GM19372 (cell line): ENCODE data around the gene HOXD4.

Experiments
- ATAC-seq: cut with Tn5 transposase; IDR thresholded peaks from one replicate; pipeline ENCODE4 v1.9.1; 2021; ENCODE audit warnings: mild to moderate bottlenecking, low read depth, moderate library complexity; ENCODE audit not compliant: unreplicated experiment

Gene HOXD4

GRCh38 chr2:176126929-176127773 is 24.2 kb upstream of the HOXD4 start:
- no peak for ATAC-seq

DNA sequence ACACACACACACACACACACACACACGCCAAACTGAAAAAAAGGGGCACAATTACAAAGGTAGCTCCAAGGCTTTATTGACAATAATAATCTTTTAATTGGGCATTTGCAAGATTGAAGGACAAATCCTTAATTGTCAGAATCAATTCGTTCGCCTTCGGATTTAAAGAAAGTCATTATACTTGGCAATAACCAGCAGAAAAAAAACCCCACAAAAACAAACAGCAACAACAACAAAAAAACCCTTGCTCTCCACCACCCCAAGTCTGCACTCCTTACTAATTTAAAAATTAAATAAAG is 23.6 kb upstream of the HOXD4 start:
- no peak for ATAC-seq

- ATAC-seq: no peak
Observed at GRCh38 chr2:176128172-176128981, 23.0 kb upstream of the HOXD4 start.

GRCh38 chr2:176128982-176129796 is 22.2 kb upstream of the HOXD4 start, which contains the start of gene HOXD8:
HOXD8 (plus strand) TSS chr2:176129705; CDS start chr2:176130367, 662 bp downstream.
- ATAC-seq: no peak

GRCh38 chr2:176129813-176130146 is 21.6 kb upstream of the HOXD4 start:
- no peak for ATAC-seq

DNA sequence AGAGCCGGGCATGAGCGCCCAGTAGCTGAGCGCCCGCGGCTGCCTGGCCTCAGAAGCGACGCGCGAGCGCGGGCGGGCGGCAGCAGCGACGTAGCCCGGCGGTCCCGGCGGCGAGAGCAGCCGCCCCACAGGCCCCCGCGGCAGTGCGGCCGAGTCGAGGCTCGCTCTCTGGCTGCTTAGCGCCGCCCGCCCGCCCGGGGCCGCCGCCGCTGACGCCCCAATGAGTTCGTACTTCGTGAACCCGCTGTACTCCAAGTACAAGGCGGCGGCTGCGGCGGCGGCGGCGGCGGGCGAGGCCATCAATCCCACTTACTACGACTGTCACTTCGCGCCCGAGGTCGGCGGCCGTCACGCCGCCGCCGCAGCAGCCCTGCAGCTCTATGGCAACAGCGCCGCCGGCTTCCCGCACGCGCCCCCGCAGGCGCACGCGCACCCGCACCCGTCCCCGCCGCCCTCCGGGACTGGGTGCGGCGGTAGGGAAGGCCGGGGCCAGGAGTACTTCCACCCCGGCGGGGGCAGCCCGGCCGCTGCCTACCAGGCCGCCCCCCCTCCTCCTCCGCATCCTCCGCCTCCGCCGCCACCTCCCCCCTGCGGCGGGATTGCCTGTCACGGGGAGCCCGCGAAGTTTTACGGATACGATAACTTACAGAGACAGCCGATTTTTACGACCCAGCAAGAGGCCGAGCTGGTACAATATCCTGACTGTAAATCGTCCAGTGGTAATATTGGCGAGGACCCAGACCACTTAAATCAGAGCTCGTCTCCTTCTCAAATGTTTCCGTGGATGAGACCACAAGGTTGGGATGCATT is 21.0 kb upstream of the HOXD4 start:
- ATAC-seq: no peak

DNA sequence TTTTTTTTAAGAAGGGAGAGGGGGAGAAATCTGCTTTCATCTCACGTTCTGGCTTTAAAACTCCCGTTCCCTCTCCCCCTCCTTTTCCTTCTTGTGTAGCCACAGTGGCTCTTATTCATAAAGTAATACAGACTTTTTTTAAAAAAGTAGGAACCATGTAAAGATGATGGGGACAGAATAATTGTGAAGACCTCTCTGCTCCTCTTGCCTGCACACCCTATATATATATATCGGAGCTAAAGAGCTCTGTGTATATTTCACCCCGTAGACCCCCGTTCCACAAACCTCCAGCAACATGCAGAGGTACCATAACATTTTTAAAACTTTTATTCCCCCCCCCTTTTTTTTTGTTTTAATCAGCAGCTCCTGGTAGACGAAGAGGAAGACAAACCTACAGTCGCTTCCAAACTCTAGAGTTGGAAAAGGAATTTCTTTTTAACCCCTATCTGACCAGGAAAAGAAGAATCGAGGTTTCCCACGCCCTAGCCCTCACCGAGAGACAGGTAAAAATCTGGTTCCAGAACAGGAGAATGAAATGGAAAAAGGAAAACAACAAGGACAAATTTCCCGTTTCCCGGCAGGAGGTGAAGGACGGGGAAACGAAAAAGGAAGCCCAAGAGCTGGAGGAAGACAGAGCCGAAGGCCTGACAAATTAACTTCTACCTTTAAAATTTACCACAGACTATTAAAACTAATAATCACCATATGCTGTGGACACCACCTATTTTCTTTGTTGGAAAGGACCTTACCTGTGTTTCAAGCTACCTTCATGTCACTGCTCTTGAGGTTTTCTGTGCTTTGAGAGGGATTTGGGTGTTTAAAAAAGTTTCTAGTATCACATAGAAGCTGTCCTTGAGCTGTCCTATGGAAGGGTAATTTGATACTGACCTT is 20.1 kb upstream of the HOXD4 start:
- ATAC-seq: no peak

- no peak for ATAC-seq
Observed at GRCh38 chr2:176131848-176132158, 19.5 kb upstream of the HOXD4 start.

- ATAC-seq: no peak
Observed at GRCh38 chr2:176132205-176133171, 18.9 kb upstream of the HOXD4 start.

DNA sequence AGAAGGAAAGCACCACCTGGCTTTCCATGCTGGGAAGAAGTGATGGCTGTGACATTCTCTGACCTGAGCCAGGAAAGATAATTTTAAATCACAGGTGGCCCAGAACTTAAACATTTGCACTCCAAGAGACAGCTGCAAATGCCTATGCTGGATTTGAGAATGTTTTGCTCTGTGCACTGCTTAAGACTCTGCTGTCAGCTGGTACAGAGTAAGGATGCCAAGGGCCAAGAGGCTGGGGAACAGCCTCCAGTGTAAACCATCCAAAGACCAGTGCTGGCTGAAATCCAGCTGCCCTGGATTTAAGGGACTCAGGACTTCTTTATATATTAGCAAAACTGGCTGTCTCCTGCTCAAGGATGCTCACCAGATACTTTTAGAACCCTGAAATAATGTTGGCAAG is 18.0 kb upstream of the HOXD4 start:
- no peak for ATAC-seq

DNA sequence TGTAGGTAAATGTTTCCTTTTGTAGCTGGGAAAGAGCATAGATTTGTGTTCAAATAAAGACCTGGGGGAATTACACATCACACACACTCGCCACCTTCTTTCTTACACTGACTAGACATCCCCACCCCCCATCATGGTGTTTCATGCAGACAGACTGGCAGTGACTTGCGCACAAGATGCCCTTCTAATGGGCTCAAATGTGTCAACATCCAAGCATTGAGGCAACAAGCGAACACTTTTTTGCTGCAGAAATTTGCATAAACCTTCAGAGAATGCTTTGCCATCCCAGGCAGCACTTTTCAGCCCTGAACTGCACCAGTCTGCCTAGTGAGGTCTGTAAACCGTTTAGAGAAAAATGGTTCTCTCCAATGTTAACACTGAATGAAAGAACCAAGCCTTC is 17.3 kb upstream of the HOXD4 start:
- no peak for ATAC-seq

GRCh38 chr2:176135035-176135440 is 16.3 kb upstream of the HOXD4 start:
- ATAC-seq: no peak

DNA sequence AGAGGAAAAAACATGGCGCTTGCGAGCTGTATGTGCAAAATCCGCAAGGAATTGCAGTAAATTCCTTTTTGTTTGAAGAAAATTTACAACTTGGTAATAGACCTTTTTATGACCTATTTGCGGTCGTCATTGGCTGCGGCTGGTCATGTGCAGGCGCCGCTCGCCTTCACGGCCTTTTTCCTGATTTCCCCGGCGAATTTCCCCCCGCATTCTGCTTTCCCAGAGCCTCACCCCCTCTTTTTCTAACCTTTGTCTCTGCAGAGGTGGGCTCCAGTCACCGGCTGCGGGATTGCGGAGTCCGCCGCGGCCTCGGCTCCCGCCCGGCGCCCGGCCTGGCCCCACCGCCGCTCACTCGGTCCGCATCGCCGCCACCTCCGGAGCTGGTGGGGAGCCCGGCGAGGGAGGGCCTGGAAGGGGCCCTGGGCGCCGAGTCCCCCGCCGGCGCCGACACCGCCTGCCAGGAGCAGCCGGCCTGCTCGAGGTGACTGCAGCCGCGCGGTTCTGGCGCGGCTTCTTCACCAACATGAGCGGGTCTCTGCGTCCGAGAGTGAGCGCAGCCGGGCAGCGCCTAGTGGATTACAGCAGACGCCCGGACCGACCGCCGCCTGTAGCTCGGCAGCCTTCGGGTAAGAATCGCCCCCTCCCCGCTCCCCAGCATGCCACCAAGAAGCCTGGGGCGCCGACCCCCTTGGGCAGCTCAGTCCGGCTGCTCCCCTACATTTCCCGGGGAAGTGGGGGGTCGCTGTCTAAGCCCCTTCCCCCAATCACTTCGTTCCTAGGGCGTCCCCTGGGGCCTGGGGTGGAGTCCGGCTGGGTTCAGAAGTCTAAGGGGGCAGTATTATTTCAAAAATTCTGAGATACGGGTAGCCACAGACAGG is 14.7 kb upstream of the HOXD4 start:
- no peak for ATAC-seq

DNA sequence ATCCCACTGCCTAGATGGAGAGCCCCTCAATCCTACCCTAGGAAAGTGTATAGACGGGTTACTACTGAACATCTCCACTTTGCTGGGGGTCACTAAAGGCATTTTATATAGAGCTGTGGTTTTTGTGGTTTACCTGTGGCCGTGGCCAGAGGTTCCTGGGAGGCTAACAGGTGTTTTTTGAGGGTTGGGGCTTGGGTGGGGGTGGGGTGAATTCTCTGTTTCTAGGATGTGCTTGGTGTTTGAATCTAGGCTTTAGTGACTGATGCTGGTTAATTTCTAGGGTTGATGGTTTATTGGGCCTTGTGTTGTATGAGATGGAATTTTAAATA is 14.1 kb upstream of the HOXD4 start:
- no peak for ATAC-seq

- ATAC-seq: no peak
Observed at GRCh38 chr2:176137906-176138305, 13.4 kb upstream of the HOXD4 start.

GRCh38 chr2:176138526-176138922 is 12.8 kb upstream of the HOXD4 start:
- ATAC-seq: no peak

DNA sequence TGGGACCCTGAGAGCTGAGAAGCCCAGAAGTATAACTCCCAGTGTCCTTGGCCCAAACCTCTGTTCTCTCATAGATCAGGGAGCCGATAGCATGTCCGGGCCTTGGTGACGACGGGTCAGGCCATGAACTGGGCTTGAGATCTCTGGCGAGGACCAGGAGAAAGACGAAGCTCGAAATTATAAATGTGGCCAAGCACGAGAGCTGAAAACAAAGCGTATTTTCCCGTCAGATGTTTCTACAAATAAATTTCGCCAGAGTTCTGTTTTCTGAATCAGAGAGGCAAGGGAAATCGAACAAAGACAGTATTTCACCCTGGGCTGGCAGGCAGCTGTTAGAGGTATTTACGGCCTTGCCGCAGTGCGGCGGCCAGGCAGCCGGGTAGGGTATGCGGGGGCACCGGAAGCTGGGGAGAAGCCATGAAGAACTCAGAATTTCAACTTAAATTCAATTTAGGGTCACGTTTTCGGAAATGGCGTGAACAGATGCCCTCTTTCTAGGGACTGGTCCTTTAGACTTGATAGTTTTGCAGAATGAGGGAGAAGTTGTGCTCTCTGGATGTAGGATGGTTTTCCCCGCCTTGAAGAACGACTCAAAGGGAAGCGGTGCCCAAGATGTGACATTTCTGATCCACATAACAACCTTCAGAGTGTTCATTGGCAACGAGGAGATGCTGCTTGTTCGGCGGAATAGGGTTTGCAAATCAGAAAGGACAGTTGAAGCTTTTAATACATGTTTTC is 12.3 kb upstream of the HOXD4 start:
- no peak for ATAC-seq
